WTC11 (cell line): ENCODE results near the gene HFM1.

Experiments used
- CREB1 ChIP-seq: sonication (generic); formaldehyde crosslinking; IDR thresholded peaks from 2 replicates; pipeline ENCODE4 v1.8.0; 2023; ENCODE audit warnings: mild to moderate bottlenecking, missing genetic modification reagents
- CTCF ChIP-seq: fragments of 200-600 bp; IDR thresholded peaks from 2 replicates; pipeline ENCODE4 v1.8.0; 2022; ENCODE audit warnings: antibody characterized with exemption
- ERG ChIP-seq: fragments of 250-450 bp; sonication (Bioruptor Pico); IDR thresholded peaks from 2 replicates; pipeline ENCODE4 v1.8.0; 2021; ENCODE audit warnings: mild to moderate bottlenecking
- FOXJ3 ChIP-seq: sonication (generic); formaldehyde crosslinking; IDR thresholded peaks from 2 replicates; pipeline ENCODE4 v1.9.0; 2021; ENCODE audit warnings: missing genetic modification reagents, mild to moderate bottlenecking, borderline replicate concordance
- FOXK1 ChIP-seq: sonication (generic); formaldehyde crosslinking; IDR thresholded peaks from 2 replicates; pipeline ENCODE4 v1.8.0; 2022; ENCODE audit warnings: mild to moderate bottlenecking, moderate library complexity, missing genetic modification reagents
- GABPB1 ChIP-seq: sonication (generic); formaldehyde crosslinking; IDR thresholded peaks from 2 replicates; pipeline ENCODE4 v1.8.1; 2023; ENCODE audit warnings: mild to moderate bottlenecking, missing genetic modification reagents
- MYBL2 ChIP-seq: sonication (generic); formaldehyde crosslinking; IDR thresholded peaks from 2 replicates; pipeline ENCODE4 v1.8.1; 2023; ENCODE audit warnings: mild to moderate bottlenecking, moderate library complexity, missing genetic modification reagents
- NFATC4 ChIP-seq: fragments of 250-450 bp; sonication (Bioruptor Pico); IDR thresholded peaks from 2 replicates; pipeline ENCODE4 v1.9.0; 2021; ENCODE audit warnings: mild to moderate bottlenecking
- PRRX2 ChIP-seq: fragments of 250-450 bp; sonication (Bioruptor Pico); IDR thresholded peaks from 2 replicates; pipeline ENCODE4 v1.8.0; 2021; ENCODE audit warnings: mild to moderate bottlenecking
- SP1 ChIP-seq: sonication (generic); formaldehyde crosslinking; conservative IDR thresholded peaks from 2 replicates; pipeline ENCODE4 v1.8.1; 2022; ENCODE audit warnings: missing genetic modification reagents
- ZBTB21 ChIP-seq: sonication (generic); formaldehyde crosslinking; IDR thresholded peaks from 2 replicates; pipeline ENCODE4 v1.8.1; 2023; ENCODE audit warnings: mild to moderate bottlenecking, missing genetic modification reagents, borderline replicate concordance
- ZNF671 ChIP-seq: fragments of 250-450 bp; sonication (Bioruptor Pico); IDR thresholded peaks from 2 replicates; pipeline ENCODE4 v1.8.0; 2021; ENCODE audit warnings: mild to moderate bottlenecking
- TF ChIP-seq, protein P1 (sequence below): sonication (generic); formaldehyde crosslinking; IDR thresholded peaks from 2 replicates; pipeline ENCODE4 v1.8.1; 2023; ENCODE audit warnings: mild to moderate bottlenecking, missing genetic modification reagents
- TF ChIP-seq, protein P2 (sequence below): sonication (generic); formaldehyde crosslinking; IDR thresholded peaks from 2 replicates; pipeline ENCODE4 v1.8.1; 2022; ENCODE audit warnings: low read depth, missing genetic modification reagents, borderline replicate concordance

GRCh38 chr1:91412371-91412770, 7.7 kb upstream of the HFM1 start:
- TF ChIP-seq CTCF, result no peak
- TF ChIP-seq MYBL2 (CRISPR knock-in tag), result no peak
- no peak for TF ChIP-seq FOXJ3 (CRISPR knock-in tag)
- no peak for TF ChIP-seq ZBTB21 (CRISPR knock-in tag)
- no peak for TF ChIP-seq SP1 (CRISPR knock-in tag)
- no peak for TF ChIP-seq PRRX2 (CRISPR knock-in tag)
- TF ChIP-seq GABPB1, result no peak
- TF ChIP-seq, protein P1, sequence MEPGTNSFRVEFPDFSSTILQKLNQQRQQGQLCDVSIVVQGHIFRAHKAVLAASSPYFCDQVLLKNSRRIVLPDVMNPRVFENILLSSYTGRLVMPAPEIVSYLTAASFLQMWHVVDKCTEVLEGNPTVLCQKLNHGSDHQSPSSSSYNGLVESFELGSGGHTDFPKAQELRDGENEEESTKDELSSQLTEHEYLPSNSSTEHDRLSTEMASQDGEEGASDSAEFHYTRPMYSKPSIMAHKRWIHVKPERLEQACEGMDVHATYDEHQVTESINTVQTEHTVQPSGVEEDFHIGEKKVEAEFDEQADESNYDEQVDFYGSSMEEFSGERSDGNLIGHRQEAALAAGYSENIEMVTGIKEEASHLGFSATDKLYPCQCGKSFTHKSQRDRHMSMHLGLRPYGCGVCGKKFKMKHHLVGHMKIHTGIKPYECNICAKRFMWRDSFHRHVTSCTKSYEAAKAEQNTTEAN (CRISPR knock-in tag), result no peak
- no peak for TF ChIP-seq FOXK1
- no peak for TF ChIP-seq NFATC4 (CRISPR knock-in tag)
- TF ChIP-seq CREB1 (CRISPR knock-in tag), result no peak
- TF ChIP-seq ZNF671 (CRISPR knock-in tag), result no peak
- no peak for TF ChIP-seq ERG (CRISPR knock-in tag)
- TF ChIP-seq, protein P2, sequence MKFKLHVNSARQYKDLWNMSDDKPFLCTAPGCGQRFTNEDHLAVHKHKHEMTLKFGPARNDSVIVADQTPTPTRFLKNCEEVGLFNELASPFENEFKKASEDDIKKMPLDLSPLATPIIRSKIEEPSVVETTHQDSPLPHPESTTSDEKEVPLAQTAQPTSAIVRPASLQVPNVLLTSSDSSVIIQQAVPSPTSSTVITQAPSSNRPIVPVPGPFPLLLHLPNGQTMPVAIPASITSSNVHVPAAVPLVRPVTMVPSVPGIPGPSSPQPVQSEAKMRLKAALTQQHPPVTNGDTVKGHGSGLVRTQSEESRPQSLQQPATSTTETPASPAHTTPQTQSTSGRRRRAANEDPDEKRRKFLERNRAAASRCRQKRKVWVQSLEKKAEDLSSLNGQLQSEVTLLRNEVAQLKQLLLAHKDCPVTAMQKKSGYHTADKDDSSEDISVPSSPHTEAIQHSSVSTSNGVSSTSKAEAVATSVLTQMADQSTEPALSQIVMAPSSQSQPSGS (CRISPR knock-in tag), result no peak
